HS-27A (cell line): ENCODE results near the gene ACAD8.
"Not testable (repeated sequence)": the region's sequence is repeated elsewhere in the genome, so short reads cannot be mapped to it uniquely, and the experiment has no call there.

Source experiments
- DNase-seq: peaks from one replicate; pipeline ENCODE4 v3.0.0-alpha.2; 2012; ENCODE audit warnings: low read depth, missing footprints

ACAD8 gene

GRCh38 chr11:134267966-134268365, 14.6 kb downstream of the ACAD8 start:
- no peak for DNase-seq

DNA sequence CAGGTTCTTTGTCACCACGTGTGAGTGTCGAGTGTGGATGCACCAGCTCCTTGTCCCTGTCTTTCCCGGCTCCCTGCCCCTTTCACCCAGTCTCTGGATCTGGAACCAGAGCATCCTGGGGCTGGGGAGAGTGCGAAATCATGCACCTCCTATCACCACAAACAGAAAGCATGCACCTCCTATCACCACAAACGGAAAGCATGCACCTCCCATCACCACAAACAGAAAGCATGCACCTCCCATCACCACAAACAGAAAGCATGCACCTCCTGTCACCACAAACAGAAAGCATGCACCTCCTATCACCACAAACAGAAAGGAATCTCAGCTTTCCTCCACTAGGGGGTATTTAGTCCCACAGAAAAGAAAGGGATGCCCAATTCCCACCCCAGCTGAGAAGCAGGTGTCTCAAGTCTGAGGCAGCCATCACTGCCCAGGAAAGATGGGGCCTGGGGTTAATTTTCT, 16.9 kb downstream of the ACAD8 start:
- no peak for DNase-seq

GRCh38 chr11:134271978-134272377, 18.6 kb downstream of the ACAD8 start:
- DNase-seq = no peak

- DNase-seq = no peak
Observed at GRCh38 chr11:134272381-134273316, 19.3 kb downstream of the ACAD8 start.

DNA sequence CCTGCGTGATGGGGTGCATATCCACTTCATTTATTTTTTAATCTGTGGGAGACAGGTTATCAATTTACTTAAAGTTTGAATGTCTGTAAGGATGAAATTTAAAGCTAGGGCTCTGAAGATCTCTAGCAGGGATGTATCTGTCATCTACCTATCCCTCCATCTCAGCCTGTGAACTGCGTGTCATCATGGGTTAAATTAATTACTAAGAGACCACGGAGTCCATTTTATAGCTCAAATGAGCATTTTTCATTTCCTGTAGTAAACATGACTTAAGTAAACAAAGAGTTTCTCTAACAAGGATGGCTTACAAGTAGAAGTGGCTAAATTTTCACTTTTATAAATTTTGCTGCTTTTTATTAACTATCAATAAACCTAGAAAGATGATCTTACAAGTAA, 19.9 kb downstream of the ACAD8 start:
- DNase-seq = no peak

DNA sequence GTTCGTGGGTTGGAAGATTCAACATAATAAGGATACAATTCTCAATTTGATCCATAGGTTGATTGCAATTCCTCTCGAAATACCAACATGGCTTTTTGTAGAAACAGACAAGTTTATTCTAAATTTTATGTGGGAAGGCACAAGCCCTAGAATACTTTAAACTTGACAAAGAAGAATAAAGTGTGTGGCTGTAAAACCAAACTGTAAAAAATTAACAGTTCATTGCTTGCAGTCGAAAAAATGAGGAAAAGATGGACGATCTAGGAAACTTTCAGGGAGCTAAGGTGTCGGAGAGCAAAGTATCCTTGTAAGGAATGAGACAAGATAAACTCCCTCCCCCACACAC, 21.8 kb downstream of the ACAD8 start:
- DNase-seq = no peak

- DNase-seq = no peak
Observed at GRCh38 chr11:134275534-134276395, 22.4 kb downstream of the ACAD8 start, which contains the start of gene GLB1L3. Gene GLB1L3 (plus strand): TSS chr11:134276379. CDS start chr11:134276741, 362 bp downstream.

DNA sequence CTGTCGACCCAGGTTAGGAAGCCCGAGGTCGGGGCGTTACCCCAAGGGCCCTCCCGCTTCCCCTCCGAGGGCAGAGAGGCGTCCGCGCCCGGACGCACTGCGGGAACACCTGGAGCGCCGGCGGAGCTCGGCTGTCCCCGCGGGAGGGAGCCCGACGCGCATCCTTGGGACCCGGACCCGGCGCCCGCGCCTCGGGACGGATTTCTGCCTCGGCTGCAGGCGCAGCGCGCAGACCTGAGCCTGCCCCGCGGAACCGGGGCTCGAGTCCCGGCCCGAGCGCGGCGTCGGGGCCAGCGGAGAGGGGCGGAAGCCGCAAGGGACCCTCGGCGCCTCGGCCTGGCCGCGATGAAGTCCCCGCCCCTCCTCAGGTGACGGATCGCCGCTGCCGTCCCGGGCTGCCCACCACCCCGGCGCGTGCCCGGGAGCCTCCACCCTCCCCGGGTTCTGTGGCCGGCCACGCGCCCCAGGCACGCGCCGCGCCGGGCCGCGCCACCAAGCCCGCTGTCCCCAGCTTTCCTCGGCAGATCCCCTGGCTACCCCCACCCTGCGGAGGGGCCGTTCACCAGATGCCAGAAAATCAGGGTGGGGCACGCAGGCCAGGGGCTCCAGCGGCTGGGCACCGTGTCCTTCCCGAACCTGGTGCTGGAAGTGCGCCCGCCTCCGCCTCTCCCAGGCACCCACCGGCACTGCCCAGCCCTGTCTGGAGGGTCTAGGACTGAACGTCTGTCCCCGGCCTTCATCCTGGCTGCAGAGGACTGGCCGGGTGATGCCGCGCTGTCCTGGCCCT, 23.2 kb downstream of the ACAD8 start:
- no peak for DNase-seq

- DNase-seq = no peak
Observed at GRCh38 chr11:134277183-134278001, 24.0 kb downstream of the ACAD8 start.

- no peak for DNase-seq
Observed at GRCh38 chr11:134278356-134278755, 25.0 kb downstream of the ACAD8 start.

DNA sequence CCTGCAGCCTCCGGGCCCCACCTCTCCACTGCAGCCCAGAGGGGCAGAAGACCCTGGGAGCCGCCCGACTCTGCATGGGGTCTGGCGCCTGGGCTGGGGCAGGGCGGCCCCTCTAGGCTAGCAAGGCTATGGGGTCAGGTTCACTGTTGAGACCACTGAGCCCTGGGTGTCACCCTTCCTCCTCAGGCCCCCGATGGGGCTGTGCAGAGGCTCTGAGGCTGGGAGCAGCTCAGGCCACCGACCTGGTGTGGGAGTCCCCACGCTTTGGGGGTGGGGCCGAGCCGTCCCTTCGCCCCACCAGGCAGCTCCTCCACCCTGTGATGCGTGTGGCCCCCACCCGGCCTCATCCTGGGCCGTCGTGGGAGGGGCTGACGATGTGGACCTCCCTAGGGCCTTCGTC, 28.3 kb downstream of the ACAD8 start:
- DNase-seq = not testable (repeated sequence)

- no peak for DNase-seq
Observed at GRCh38 chr11:134282121-134283045, 29.0 kb downstream of the ACAD8 start.

DNA sequence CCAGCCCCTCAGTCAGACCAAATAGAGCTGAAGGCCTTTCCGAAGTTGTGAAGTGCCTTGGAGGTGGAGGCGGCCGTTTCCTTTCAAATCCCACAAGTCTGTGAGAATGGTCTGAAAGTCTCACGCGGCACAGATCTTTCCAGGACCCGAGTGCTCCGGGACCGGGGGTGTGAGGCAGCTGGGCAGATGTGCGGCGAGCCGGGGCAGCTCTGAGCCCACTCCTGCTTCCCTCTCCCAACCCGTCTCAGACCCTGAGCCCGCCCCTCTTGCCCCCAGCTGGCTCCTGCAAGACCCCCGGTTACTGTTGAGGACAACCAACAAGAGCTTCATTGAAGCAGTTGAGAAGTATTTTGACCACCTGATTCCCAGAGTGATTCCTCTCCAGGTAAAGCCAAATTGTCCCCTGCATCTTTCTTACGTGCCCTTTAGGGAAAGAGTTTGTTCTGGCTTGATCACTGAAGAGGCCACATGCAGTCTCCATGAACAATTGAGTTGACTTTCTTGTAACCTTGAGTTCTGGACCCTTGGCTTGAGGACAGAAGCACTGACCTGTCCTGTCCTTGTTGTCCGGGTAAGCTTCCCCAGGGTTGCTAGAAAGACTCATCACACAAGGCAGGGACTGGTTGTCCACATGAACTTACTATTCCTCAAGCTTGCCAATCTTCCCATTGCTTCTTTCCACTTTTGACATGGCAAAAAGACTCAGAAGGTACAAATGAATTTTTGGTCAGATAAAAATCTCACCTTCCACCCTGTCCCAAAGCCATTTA, 30.3 kb downstream of the ACAD8 start:
- DNase-seq = no peak

DNA sequence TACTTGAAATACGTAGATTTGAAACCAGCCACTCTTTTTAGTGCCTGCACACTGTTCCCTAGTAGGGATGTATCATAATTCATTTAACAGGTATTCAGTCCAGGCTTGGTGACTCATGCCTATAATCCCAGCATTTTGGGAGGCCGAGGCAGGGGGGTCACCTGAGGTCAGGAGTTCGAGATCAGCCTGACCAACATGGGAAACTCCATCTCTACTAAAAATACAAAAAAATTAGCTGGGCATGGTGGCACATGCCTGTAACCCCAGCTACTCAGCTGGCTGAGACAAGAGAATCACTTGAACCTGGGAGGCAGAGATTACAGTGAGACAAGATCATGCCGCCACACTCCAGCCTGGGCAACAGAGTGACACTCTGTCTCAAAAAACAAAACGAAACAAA, 31.0 kb downstream of the ACAD8 start:
- DNase-seq = not testable (repeated sequence)

- no peak for DNase-seq
Observed at GRCh38 chr11:134287561-134287960, 34.2 kb downstream of the ACAD8 start.

- DNase-seq = no peak
Observed at GRCh38 chr11:134288486-134288885, 35.1 kb downstream of the ACAD8 start.

DNA sequence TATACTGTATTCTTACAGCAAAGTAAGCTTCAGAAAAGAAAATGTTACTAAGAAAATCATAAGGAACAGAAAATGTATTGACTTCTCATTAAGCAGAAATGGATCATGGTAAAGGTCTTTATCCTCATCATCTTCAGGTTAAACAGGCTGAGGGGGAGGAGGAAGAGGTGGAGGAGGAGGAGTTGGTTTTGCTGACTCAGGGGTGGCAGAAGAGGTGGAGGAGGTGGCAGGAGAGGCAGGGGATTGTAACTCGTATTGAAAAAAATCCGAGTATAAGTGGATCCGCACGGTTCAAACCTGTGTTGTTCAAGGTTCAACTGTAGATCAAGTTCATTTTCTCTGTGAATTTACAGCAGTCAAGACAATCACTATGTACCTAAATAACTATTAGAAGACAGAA, 35.8 kb downstream of the ACAD8 start:
- no peak for DNase-seq

GRCh38 chr11:134289789-134290188, 36.4 kb downstream of the ACAD8 start:
- DNase-seq = no peak

DNA sequence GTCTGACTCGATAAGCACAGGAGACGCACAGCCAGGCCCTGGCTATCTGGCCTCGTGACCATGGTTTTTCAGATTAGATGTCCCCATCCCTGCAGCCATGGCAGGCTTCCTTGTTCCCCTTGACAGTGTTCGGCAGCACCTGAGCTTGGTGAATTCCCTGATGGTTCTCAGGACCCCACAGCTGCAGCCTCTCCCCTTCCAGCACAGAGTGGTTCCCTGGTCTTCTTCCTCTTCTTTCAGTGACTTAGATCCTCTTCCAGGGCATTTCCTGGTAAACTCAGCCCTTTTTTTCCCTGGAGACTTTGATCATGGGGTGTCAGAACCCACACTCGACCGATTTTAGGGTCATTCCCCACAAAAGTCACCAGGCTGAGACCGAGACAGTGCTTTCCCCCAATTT, 37.3 kb downstream of the ACAD8 start:
- DNase-seq = no peak
